ENCODE results near the gene KDR. TPM values are rescaled to one million over a fixed set of nuclear protein-coding genes. Genes with fewer than 3 reads are reported as not detected.

The KDR gene
- total and polyA plus RNA-seq, 9 donors: 6.0 to 36.4 (median 13.9) TPM

DNA sequence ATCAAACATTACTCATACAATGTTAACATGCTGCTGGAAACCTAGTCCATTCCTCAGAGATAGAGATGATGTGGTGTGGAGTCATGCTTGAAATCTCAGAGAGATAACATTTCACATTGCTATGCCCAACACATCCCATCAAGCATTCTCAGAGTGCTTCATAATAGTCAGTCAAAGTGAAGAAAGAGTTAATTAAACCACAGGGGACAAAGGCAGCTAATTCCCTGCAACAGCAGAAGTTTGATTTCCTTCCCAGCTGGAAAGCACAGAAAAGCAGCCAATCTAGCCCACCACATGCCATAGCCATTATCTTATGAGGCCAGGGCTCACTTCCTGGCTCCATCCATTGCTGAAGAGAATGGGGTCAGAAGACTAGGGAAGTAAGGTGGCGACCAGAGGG, 8.9 kb downstream of the KDR start:
- H3K27ac ChIP-seq: no peak overlapping the region
- no peaks in the 10 kb centered on the region for H3K36me3 ChIP-seq
- no peaks in the 10 kb centered on the region for H3K27me3 ChIP-seq
- H3K4me3 ChIP-seq: no peak overlapping the region
- no peaks in the 10 kb centered on the region for H3K9me3 ChIP-seq
- no peaks in the 10 kb centered on the region for H3K4me1 ChIP-seq (ENCODE audit: insufficient read depth)
- WGBS, 3 donors: 63 to 77% (median 66%) methylated on average over 1 of the region's 1 CpG
- no peak for TF ChIP-seq EP300 (IDR thresholded peaks at IDR 0.05)
- TF ChIP-seq, protein P1, sequence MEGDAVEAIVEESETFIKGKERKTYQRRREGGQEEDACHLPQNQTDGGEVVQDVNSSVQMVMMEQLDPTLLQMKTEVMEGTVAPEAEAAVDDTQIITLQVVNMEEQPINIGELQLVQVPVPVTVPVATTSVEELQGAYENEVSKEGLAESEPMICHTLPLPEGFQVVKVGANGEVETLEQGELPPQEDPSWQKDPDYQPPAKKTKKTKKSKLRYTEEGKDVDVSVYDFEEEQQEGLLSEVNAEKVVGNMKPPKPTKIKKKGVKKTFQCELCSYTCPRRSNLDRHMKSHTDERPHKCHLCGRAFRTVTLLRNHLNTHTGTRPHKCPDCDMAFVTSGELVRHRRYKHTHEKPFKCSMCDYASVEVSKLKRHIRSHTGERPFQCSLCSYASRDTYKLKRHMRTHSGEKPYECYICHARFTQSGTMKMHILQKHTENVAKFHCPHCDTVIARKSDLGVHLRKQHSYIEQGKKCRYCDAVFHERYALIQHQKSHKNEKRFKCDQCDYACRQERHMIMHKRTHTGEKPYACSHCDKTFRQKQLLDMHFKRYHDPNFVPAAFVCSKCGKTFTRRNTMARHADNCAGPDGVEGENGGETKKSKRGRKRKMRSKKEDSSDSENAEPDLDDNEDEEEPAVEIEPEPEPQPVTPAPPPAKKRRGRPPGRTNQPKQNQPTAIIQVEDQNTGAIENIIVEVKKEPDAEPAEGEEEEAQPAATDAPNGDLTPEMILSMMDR (IDR thresholded peaks at IDR 0.05): no peak
- no peak for TF ChIP-seq POLR2A (IDR thresholded peaks at IDR 0.05)
- intact Hi-C loops (cut with DNase I): no loop called here
- no peak for DNase-seq

DNA sequence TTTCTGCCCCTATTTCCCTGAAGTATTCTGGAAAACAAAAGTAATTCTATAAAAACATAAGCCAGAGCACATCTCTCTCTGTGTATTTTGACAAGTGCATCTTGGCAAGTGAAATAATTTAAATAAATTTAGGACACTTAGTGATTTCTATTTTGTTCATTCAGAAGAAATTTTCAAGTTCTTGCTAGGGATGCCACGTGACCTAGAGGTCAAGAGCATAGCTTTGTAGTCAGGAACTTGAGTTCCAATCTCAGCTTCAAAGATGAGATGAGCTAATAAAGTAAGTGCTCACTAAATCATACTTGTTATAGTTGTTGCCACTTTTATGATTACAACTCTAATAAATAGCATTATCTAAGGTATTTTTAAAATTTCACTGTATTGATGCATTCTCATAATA, 13.8 kb downstream of the KDR start:
- Histone ChIP-seq H3K27me3 (no peaks in the 10 kb centered on the region), H3K4me3 (no peak overlapping the region), H3K27ac (no peak overlapping the region), H3K4me1 (ENCODE audit: insufficient read depth) (no peaks in the 10 kb centered on the region), H3K36me3 (no peaks in the 10 kb centered on the region), H3K9me3 (no peaks in the 10 kb centered on the region)
- intact Hi-C loops (cut with DNase I): no loop called here
- 69 to 78% (median 72%) methylated on average over 1 of the region's 1 CpG for WGBS, 3 donors
- no peak for DNase-seq
- TF ChIP-seq EP300 (IDR thresholded peaks at IDR 0.05) (no peak), POLR2A (IDR thresholded peaks at IDR 0.05) (no peak)
- TF ChIP-seq, protein P1 (IDR thresholded peaks at IDR 0.05): no peak

DNA sequence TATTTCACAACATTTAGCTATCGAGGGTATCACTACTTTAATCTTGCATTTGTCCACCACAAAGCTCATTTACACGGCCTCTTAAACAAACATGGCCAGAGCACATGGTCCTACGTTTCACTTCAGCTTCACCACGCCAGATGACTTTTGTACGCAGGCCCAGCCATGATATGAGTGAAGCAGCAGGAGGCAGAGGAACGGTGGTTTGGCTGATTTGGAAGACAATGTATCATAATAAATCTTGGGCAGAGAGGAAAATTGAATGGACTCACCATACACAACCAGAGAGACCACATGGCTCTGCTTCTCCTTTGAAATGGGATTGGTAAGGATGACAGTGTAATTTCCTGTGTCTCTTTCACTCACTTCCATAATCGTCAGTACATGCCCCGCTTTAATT, 15.3 kb downstream of the KDR start:
- DNase-seq: no peak
- Histone ChIP-seq H3K4me1 (ENCODE audit: insufficient read depth) (no peaks in the 10 kb centered on the region), H3K27ac (no peak overlapping the region), H3K4me3 (no peak overlapping the region), H3K36me3 (no peaks in the 10 kb centered on the region), H3K27me3 (no peaks in the 10 kb centered on the region), H3K9me3 (no peaks in the 10 kb centered on the region)
- TF ChIP-seq POLR2A (IDR thresholded peaks at IDR 0.05): no peak
- 74 to 78% (median 75%) methylated on average over 8 of the region's 8 CpGs for WGBS, 3 donors
- intact Hi-C loops (cut with DNase I): no loop called here

DNA sequence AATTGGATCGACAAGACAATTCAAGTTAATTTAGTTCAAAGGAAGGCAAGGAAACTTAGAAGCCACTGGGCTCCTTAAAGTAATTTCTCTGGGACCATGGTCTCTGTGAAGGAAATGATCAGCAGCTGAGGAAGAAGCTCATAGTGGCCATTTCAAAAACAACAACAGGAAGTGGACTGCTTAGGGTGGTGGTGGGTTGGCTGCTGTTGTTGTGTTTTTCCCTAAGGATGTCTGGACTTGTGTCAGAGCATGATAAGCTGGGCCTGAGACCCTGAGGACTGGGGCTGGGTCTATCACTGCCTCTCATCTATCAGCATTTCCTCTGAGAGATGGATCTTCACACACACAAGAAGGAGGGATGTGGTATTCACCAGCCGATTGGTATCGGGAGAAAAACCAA, 18.3 kb downstream of the KDR start:
- H3K9me3 ChIP-seq: no peaks in the 10 kb centered on the region
- no peak for TF ChIP-seq EP300 (IDR thresholded peaks at IDR 0.05)
- TF ChIP-seq POLR2A (IDR thresholded peaks at IDR 0.05): no peak
- TF ChIP-seq, protein P1 (IDR thresholded peaks at IDR 0.05): no peak
- no peak overlapping the region for H3K27ac ChIP-seq
- no peaks in the 10 kb centered on the region for H3K4me1 ChIP-seq (ENCODE audit: insufficient read depth)
- H3K4me3 ChIP-seq: no peak overlapping the region
- intact Hi-C loops (cut with DNase I): no loop called here
- 90 to 94% (median 91%) methylated on average over 3 of the region's 3 CpGs for WGBS, 3 donors
- H3K27me3 ChIP-seq: no peaks in the 10 kb centered on the region
- H3K36me3 ChIP-seq: no peaks in the 10 kb centered on the region
- no peak for DNase-seq

DNA sequence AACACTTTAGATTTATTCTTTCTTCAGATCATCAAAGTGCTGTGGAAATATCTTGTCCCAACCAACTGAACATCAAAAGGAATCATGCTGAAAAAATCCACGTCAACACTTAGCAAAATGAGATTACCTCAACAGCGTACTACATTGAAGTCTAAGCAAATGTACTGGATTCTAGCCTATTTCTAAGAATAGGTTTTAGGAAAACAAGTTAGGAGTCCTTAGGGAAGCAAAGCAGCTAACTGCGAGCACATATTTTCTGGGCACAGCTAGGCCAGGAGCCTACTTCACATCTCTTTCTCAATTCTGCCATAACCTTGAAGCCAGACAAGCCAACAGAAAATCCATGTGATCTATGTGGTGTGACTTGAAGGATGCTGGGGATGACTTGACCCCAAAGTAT, 22.2 kb downstream of the KDR start:
- TF ChIP-seq, protein P1 (IDR thresholded peaks at IDR 0.05): no peak
- TF ChIP-seq POLR2A (IDR thresholded peaks at IDR 0.05) (no peak), EP300 (IDR thresholded peaks at IDR 0.05) (no peak)
- 77 to 85% (median 83%) methylated on average over 3 of the region's 3 CpGs for WGBS, 3 donors
- intact Hi-C loops (cut with DNase I): loop anchor here in 1 of 4 donors (2.0 kb wide), 1 partner anchor 40 kb away; no protein-coding TSS in a partner anchor
- DNase-seq: no peak
- H3K9me3 ChIP-seq: no peaks in the 10 kb centered on the region
- no peaks in the 10 kb centered on the region for H3K4me1 ChIP-seq (ENCODE audit: insufficient read depth)
- no peak overlapping the region for H3K4me3 ChIP-seq
- no peaks in the 10 kb centered on the region for H3K36me3 ChIP-seq
- H3K27ac ChIP-seq: no peak overlapping the region
- H3K27me3 ChIP-seq: no peaks in the 10 kb centered on the region

Measured in ovary (tissue), 9 donors.